IPS-11a (cell line): ENCODE results near the gene OR13H1.
"Not testable (repeated sequence)": the region's sequence is repeated elsewhere in the genome, so short reads cannot be mapped to it uniquely, and the experiment has no call there.

Source experiments
- H3K4me3 ChIP-seq: one replicate; pipeline ENCODE4 v1.5.1; 2013; ENCODE audit warnings: low read depth, low read length, control low read depth

The OR13H1 gene

GRCh38 chrX:131543774-131544173 lies at the start of gene OR13H1:
Gene OR13H1 (plus strand): TSS chrX:131544074. CDS start chrX:131544074, 0 bp downstream.
- H3K4me3 ChIP-seq: no peak within 1 kb of the TSS

GRCh38 chrX:131501556-131501955 lies 42.3 kb upstream of the OR13H1 start:
- H3K4me3 ChIP-seq: not testable (repeated sequence)

GRCh38 chrX:131513159-131513914 lies 30.5 kb upstream of the OR13H1 start:
- no peak overlapping the region for H3K4me3 ChIP-seq

GRCh38 chrX:131521824-131522223 lies 22.1 kb upstream of the OR13H1 start:
- no peak overlapping the region for H3K4me3 ChIP-seq

GRCh38 chrX:131544218-131544617 lies 344 bp downstream of the OR13H1 start:
- no peak overlapping the region for H3K4me3 ChIP-seq

- no peak overlapping the region for H3K4me3 ChIP-seq
Observed at GRCh38 chrX:131549011-131549410, 5.1 kb downstream of the OR13H1 start.

GRCh38 chrX:131552453-131552852 lies 8.6 kb downstream of the OR13H1 start:
- not testable (repeated sequence) for H3K4me3 ChIP-seq

GRCh38 chrX:131558562-131558961 lies 14.7 kb downstream of the OR13H1 start:
- H3K4me3 ChIP-seq: no peak overlapping the region

GRCh38 chrX:131564553-131565229 lies 20.8 kb downstream of the OR13H1 start:
- no peak overlapping the region for H3K4me3 ChIP-seq

- no peak overlapping the region for H3K4me3 ChIP-seq
Observed at GRCh38 chrX:131565909-131566308, 22.0 kb downstream of the OR13H1 start.

GRCh38 chrX:131571348-131571747 lies 27.5 kb downstream of the OR13H1 start:
- no peak overlapping the region for H3K4me3 ChIP-seq

GRCh38 chrX:131572372-131573014 lies 28.6 kb downstream of the OR13H1 start:
- no peak overlapping the region for H3K4me3 ChIP-seq

- H3K4me3 ChIP-seq: no peak overlapping the region
Observed at GRCh38 chrX:131577413-131577812, 33.5 kb downstream of the OR13H1 start.

- H3K4me3 ChIP-seq: peak overlapping the region; percentile 33
Observed at GRCh38 chrX:131577999-131578734, 34.3 kb downstream of the OR13H1 start.

- peak overlapping the region; percentile 33 for H3K4me3 ChIP-seq
Observed at GRCh38 chrX:131578735-131579367, 35.0 kb downstream of the OR13H1 start.

- H3K4me3 ChIP-seq: no peak overlapping the region
Observed at GRCh38 chrX:131588995-131589394, 45.1 kb downstream of the OR13H1 start.
